Activated CD8-positive, alpha-beta T cell treated with anti-CD3 and anti-CD28 coated beads for 36 hours (primary cell): ENCODE results near the gene PDSS2. TPM values are rescaled to one million over a fixed set of nuclear protein-coding genes. Genes with fewer than 3 reads are reported as not detected.

ENCODE experiments used
- ATAC-seq: fragments of 200-7000 bp; cut with Tn5 transposase; one replicate; pipeline ENCODE4 v1.10.0; 2021; ENCODE audit warnings: mild to moderate bottlenecking, moderate library complexity
- CTCF ChIA-PET: fragments of 350-600 bp; sonication (Branson Sonifier 250); formaldehyde crosslinking; loops from one replicate; lab custom pipeline; 2021; ENCODE audit warnings: antibody characterized with exemption; lab: Charles Lee
- POLR2A ChIA-PET: fragments of 350-600 bp; sonication (Branson Sonifier 250); formaldehyde crosslinking; loops from one replicate; lab custom pipeline; 2021; ENCODE audit warnings: antibody characterized with exemption; lab: Charles Lee
- DNase-seq: peaks from one replicate; pipeline ENCODE4 v3.0.0-alpha.2; 2020
- H3K27ac Mint-ChIP-seq: one replicate; pipeline ENCODE4 v1.8.0; 2021; ENCODE audit warnings: mild to moderate bottlenecking, mixed read lengths
- H3K27me3 Mint-ChIP-seq: one replicate; pipeline ENCODE4 v1.8.0; 2021; ENCODE audit warnings: mixed read lengths
- H3K36me3 Mint-ChIP-seq: one replicate; pipeline ENCODE4 v1.8.0; 2021; ENCODE audit warnings: low read depth, mixed read lengths
- H3K4me1 Mint-ChIP-seq: one replicate; pipeline ENCODE4 v1.8.0; 2021; ENCODE audit warnings: low read depth, mixed read lengths
- H3K4me3 Mint-ChIP-seq: one replicate; pipeline ENCODE4 v1.8.0; 2021; ENCODE audit warnings: mild to moderate bottlenecking, moderate library complexity, mixed read lengths
- H3K9me3 Mint-ChIP-seq: one replicate; pipeline ENCODE4 v1.8.0; 2021; ENCODE audit warnings: mixed read lengths
- CTCF ChIP-seq: fragments of 200-600 bp; IDR thresholded peaks from one replicate; pipeline ENCODE4 v1.8.0; 2022; ENCODE audit warnings: antibody characterized with exemption, mild to moderate bottlenecking
- intact Hi-C: fragments of 100-400 bp; cut with micrococcal nuclease; formaldehyde crosslinking; loops from one replicate; pipeline ENCODE4 v1.10.0; 2022
- total RNA-seq, 2 experiments: library from RNA; stranded (reverse); gene quantifications; one replicate each; pipeline ENCODE4 v1.2.3, GENCODE V29; 2021

PDSS2 gene
- total RNA-seq, 2 experiments from 2014 or later: 13.2 to 14.8 TPM

GRCh38 chr6:107390685-107391435 is 68.5 kb downstream of the PDSS2 start:
- ATAC-seq: no peak
- no peaks in the 10 kb centered on the region for H3K27me3 Mint-ChIP-seq
- peaks cover 18% of the 10 kb centered on the region for H3K36me3 Mint-ChIP-seq
- CTCF ChIA-PET: interaction anchor here (0.7 kb wide), 1 partner anchor 31 kb away, joined by 3 read pairs; no protein-coding TSS in a partner anchor
- intact Hi-C loops: no loop called here
- H3K4me3 Mint-ChIP-seq: no peak overlapping the region
- no peak for DNase-seq
- peaks cover 4% of the 10 kb centered on the region for H3K4me1 Mint-ChIP-seq
- POLR2A ChIA-PET: no interaction called here
- peaks cover 16% of the 10 kb centered on the region for H3K9me3 Mint-ChIP-seq
- TF ChIP-seq CTCF: no peak
- no peak overlapping the region for H3K27ac Mint-ChIP-seq

- ChIA-PET POLR2A (no interaction called here), CTCF (no interaction called here)
- Mint-ChIP-seq H3K4me1 (peaks cover 4% of the 10 kb centered on the region), H3K4me3 (no peak overlapping the region), H3K9me3 (peaks cover 13% of the 10 kb centered on the region), H3K27ac (no peak overlapping the region), H3K36me3 (peaks cover 12% of the 10 kb centered on the region), H3K27me3 (no peaks in the 10 kb centered on the region)
- TF ChIP-seq CTCF: no peak
- ATAC-seq: no peak
- intact Hi-C loops: no loop called here
- no peak for DNase-seq
Measured at GRCh38 chr6:107390056-107390455, 69.3 kb downstream of the PDSS2 start.

- no peaks in the 10 kb centered on the region for H3K27me3 Mint-ChIP-seq
- H3K9me3 Mint-ChIP-seq: no peaks in the 10 kb centered on the region
- intact Hi-C loops: no loop called here
Measured at GRCh38 chr6:107386904-107387303, 72.5 kb downstream of the PDSS2 start.

GRCh38 chr6:107386340-107386739 is 73.0 kb downstream of the PDSS2 start:
- ChIA-PET CTCF (interaction anchor here (1.6 to 1.7 kb wide), 2 partner anchors 15 to 29 kb away, joined by 3 read pairs; no protein-coding TSS in a partner anchor), POLR2A (no interaction called here)
- no peak overlapping the region for H3K4me3 Mint-ChIP-seq
- H3K27ac Mint-ChIP-seq: no peak overlapping the region
- no peak for TF ChIP-seq CTCF
- H3K4me1 Mint-ChIP-seq: peaks cover 4% of the 10 kb centered on the region
- DNase-seq: no peak
- intact Hi-C loops: no loop called here
- H3K27me3 Mint-ChIP-seq: no peaks in the 10 kb centered on the region
- H3K36me3 Mint-ChIP-seq: peaks cover 7% of the 10 kb centered on the region
- ATAC-seq: no peak
- no peaks in the 10 kb centered on the region for H3K9me3 Mint-ChIP-seq

More at GRCh38 chr6:107386904-107387303, 72.5 kb downstream of the PDSS2 start:
- ChIA-PET CTCF (interaction anchor here (1.6 to 1.7 kb wide), 2 partner anchors 15 to 28 kb away, joined by 3 read pairs; no protein-coding TSS in a partner anchor), POLR2A (interaction anchor here (0.6 kb wide), 1 partner anchor 58 kb away, joined by 3 read pairs; no protein-coding TSS in a partner anchor)
- no peak for TF ChIP-seq CTCF
- H3K4me1 Mint-ChIP-seq: peaks cover 4% of the 10 kb centered on the region
- peaks cover 7% of the 10 kb centered on the region for H3K36me3 Mint-ChIP-seq
- no peak overlapping the region for H3K27ac Mint-ChIP-seq
- ATAC-seq (no peak), DNase-seq (no peak)
- no peak overlapping the region for H3K4me3 Mint-ChIP-seq

GRCh38 chr6:107383705-107384104 is 75.7 kb downstream of the PDSS2 start:
- no peak overlapping the region for H3K27ac Mint-ChIP-seq
- no peak for TF ChIP-seq CTCF
- H3K4me1 Mint-ChIP-seq: no peaks in the 10 kb centered on the region
- intact Hi-C loops: no loop called here
- ChIA-PET CTCF (no interaction called here), POLR2A (no interaction called here)
- H3K4me3 Mint-ChIP-seq: no peak overlapping the region
- no peak for ATAC-seq
- peaks cover 2% of the 10 kb centered on the region for H3K9me3 Mint-ChIP-seq
- no peak for DNase-seq
- peaks cover 11% of the 10 kb centered on the region for H3K36me3 Mint-ChIP-seq
- no peaks in the 10 kb centered on the region for H3K27me3 Mint-ChIP-seq
